Fibroblast of gingiva (primary cell): Measurements from ENCODE around the gene CR1L.
A peak's percentile ranks its signal among the peaks of the same experiment; 100 is the strongest.
"Not testable (repeated sequence)": the region's sequence is repeated elsewhere in the genome, so short reads cannot be mapped to it uniquely, and the experiment has no call there.

Experiments used
- DNase-seq: peaks from one replicate; pipeline ENCODE4 v3.0.0-alpha.2; 2011; ENCODE audit warnings: low read depth

The CR1L gene

GRCh38 chr1:207682872-207683434, 38.0 kb downstream of the CR1L start:
- DNase-seq, result not testable (repeated sequence)

- not testable (repeated sequence) for DNase-seq
Measured at GRCh38 chr1:207690551-207690950, 45.6 kb downstream of the CR1L start.

GRCh38 chr1:207691010-207691409, 46.1 kb downstream of the CR1L start:
- DNase-seq, result no peak

GRCh38 chr1:207691841-207692240, 46.9 kb downstream of the CR1L start:
- DNase-seq, result peak; percentile 77

GRCh38 chr1:207692291-207692690, 47.4 kb downstream of the CR1L start:
- DNase-seq, result not testable (repeated sequence)

- no peak for DNase-seq
Measured at GRCh38 chr1:207695891-207696290, 51.0 kb downstream of the CR1L start.

- DNase-seq, result peak; percentile 33
Measured at GRCh38 chr1:207698822-207699483, 54.0 kb downstream of the CR1L start.

- peak; percentile 75 for DNase-seq
Measured at GRCh38 chr1:207702317-207702716, 57.4 kb downstream of the CR1L start.

GRCh38 chr1:207703712-207704111, 58.8 kb downstream of the CR1L start:
- no peak for DNase-seq

- DNase-seq, result not testable (repeated sequence)
Measured at GRCh38 chr1:207708004-207708403, 63.1 kb downstream of the CR1L start.

GRCh38 chr1:207711285-207711684, 66.4 kb downstream of the CR1L start:
- DNase-seq, result peak; percentile 35

- DNase-seq, result not testable (repeated sequence)
Measured at GRCh38 chr1:207712701-207713100, 67.8 kb downstream of the CR1L start.

- DNase-seq, result no peak
Measured at GRCh38 chr1:207713529-207713928, 68.6 kb downstream of the CR1L start.

GRCh38 chr1:207719234-207719633, 74.3 kb downstream of the CR1L start:
- no peak for DNase-seq

GRCh38 chr1:207728200-207728858, 83.4 kb downstream of the CR1L start:
- not testable (repeated sequence) for DNase-seq

- DNase-seq, result not testable (repeated sequence)
Measured at GRCh38 chr1:207737503-207738157, 92.7 kb downstream of the CR1L start.

- not testable (repeated sequence) for DNase-seq
Measured at GRCh38 chr1:207738158-207738659, 93.3 kb downstream of the CR1L start.

GRCh38 chr1:207740207-207740606, 95.3 kb downstream of the CR1L start:
- no peak for DNase-seq

- no peak for DNase-seq
Measured at GRCh38 chr1:207742850-207743555, 98.1 kb downstream of the CR1L start.

GRCh38 chr1:207744000-207744534, 99.1 kb downstream of the CR1L start:
- DNase-seq, result no peak

- DNase-seq, result peak; percentile 48
Measured at GRCh38 chr1:207745285-207745684, 100.4 kb downstream of the CR1L start.
